Coronary artery (tissue), 2 donors: ENCODE results near the gene TBL1XR1.
A peak's percentile ranks its signal among the peaks of the same experiment; 100 is the strongest.

Experiments
- DNase-seq: peaks from one replicate; pipeline ENCODE4 v3.0.0-alpha.2; 2017; ENCODE audit warnings: low spot score
- H3K27ac ChIP-seq, 2 donors: fragments of 200-600 bp; sonication (generic); one replicate each; pipeline ENCODE4 v1.5.1; 2016 to 2019
- H3K4me3 ChIP-seq: fragments of 200-600 bp; sonication (generic); 2 replicates; pipeline ENCODE4 v1.5.1; 2016; ENCODE audit warnings: mild to moderate bottlenecking, moderate library complexity
- TF ChIP-seq, protein P1 (sequence below): fragments of 200-600 bp; sonication (generic); IDR thresholded peaks from one replicate; pipeline ENCODE4 v1.5.1; 2019; ENCODE audit warnings: antibody characterized with exemption

The TBL1XR1 gene

DNA sequence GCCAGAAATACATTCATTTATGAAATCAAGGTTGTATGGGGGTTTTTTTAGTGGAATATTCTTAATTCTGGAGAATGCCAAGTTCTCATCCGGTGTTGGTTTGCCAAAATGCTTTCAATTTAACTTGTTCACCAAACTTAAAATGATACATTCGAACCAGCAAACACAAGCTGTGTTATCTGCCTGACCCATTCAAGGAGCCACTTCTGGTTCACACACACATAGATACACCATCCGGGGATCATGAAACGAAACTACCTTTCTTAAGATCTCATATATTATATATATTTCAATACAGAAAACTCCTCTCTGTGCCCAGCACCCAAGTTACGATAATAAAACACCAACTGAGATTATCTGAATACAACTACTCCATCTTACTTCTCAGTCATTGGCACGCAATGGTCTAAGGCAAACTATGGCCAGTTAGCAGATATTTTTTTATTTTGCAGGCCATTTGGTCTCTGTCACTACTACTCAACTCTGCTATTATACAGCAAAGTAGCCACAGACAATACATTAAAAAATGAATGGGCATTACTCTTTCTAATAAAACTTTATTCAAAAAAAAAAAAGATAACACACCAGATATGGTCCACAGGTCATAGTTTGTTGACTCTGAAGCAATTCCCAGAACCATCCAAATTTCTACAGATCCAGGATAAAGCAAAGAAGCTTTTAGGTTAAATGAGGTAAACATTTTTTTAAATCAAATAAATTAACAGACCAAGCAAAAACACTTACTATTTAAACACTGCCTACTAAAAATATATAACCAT lies 89.6 kb downstream of the TBL1XR1 start:
- no peak overlapping the region for H3K27ac ChIP-seq
- TF ChIP-seq, protein P1, sequence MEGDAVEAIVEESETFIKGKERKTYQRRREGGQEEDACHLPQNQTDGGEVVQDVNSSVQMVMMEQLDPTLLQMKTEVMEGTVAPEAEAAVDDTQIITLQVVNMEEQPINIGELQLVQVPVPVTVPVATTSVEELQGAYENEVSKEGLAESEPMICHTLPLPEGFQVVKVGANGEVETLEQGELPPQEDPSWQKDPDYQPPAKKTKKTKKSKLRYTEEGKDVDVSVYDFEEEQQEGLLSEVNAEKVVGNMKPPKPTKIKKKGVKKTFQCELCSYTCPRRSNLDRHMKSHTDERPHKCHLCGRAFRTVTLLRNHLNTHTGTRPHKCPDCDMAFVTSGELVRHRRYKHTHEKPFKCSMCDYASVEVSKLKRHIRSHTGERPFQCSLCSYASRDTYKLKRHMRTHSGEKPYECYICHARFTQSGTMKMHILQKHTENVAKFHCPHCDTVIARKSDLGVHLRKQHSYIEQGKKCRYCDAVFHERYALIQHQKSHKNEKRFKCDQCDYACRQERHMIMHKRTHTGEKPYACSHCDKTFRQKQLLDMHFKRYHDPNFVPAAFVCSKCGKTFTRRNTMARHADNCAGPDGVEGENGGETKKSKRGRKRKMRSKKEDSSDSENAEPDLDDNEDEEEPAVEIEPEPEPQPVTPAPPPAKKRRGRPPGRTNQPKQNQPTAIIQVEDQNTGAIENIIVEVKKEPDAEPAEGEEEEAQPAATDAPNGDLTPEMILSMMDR, result no peak
- no peak for DNase-seq
- H3K4me3 ChIP-seq, result no peak overlapping the region

- Histone ChIP-seq H3K4me3 (no peak overlapping the region), H3K27ac (no peak overlapping the region)
- DNase-seq, result no peak
- TF ChIP-seq, protein P1, result no peak
These were observed 90.7 kb downstream of the TBL1XR1 start for GRCh38 chr3:177106594-177106993.

GRCh38 chr3:177106184-177106583 lies 91.1 kb downstream of the TBL1XR1 start:
- no peak for DNase-seq
- TF ChIP-seq, protein P1, result no peak
- H3K27ac ChIP-seq, result no peak overlapping the region
- no peak overlapping the region for H3K4me3 ChIP-seq

DNA sequence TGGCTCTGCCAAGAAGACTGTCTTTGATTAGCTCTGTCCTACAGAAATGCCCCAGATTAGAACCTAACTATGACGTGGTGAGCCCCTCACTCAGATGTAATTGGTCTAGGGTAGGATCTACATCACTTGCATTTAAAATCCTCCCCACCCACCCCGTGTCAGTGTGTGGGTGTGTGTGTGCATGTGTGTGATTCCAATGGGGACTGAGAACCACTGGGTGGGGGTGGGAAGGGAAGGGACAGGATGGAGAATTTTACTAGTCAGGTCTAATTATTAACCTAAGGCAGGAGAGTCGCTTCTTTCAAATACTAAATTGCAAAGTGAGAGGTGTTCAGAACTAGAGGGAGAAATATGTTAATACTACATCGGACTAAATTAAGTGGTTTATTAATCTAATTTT lies 91.7 kb downstream of the TBL1XR1 start:
- DNase-seq, result no peak
- Histone ChIP-seq H3K27ac (no peak overlapping the region), H3K4me3 (no peak overlapping the region)
- TF ChIP-seq, protein P1, result no peak

DNA sequence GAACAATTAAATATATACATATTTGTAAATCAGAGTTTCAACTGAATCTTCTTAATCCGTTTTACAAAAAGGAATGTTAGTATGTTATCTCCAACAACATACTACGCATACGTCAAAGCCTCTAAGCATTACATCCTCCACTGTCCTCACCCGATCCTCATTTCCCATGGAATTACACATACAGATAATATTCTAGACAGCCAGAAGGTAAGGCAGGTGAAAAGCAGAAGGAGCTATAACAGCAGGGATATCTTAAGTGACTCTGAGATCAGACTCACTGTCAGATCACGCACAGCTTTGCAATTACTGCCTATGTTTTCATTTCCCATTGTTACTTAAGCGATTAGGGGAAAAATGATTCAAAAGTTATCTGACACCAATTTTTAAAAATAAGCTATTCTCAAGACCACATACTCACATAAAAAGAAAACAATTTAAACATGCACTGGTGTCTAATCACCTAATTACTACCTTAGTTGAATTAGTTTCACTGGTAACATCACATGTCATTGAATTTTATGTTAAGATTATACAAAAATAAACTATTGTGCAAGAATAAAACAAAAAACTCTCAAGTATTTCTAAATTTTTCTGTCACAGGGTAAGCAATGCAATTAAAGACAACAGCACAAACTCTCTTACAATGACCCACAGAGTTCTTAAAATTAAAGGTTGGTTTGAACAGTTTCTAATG lies 92.8 kb downstream of the TBL1XR1 start:
- Histone ChIP-seq H3K27ac (no peak overlapping the region), H3K4me3 (no peak overlapping the region)
- TF ChIP-seq, protein P1, result no peak
- DNase-seq, result no peak

GRCh38 chr3:177102553-177102952 lies 94.7 kb downstream of the TBL1XR1 start:
- no peak for DNase-seq
- Histone ChIP-seq H3K4me3 (peak overlapping the region; percentile 9), H3K27ac (no peak overlapping the region)
- TF ChIP-seq, protein P1, result no peak

DNA sequence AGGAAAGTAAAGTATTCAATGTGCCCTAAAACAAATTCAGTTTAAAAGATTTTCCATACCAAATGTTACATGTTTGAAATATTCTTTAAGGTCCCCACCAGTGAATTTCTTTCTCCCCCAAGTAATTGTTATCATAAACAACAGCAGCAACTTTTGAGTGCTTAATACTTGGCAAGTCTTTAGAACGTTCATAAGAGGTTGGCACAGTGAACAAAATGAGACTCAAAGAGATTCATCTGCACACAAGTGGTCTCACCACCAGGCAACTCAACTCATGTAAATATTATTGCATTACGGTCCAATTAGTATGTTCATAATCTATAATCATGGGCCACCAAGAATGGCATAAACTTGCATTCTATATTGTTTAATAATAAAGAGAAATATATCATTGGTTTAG lies 98.7 kb downstream of the TBL1XR1 start:
- no peak overlapping the region for H3K27ac ChIP-seq
- DNase-seq, result no peak
- H3K4me3 ChIP-seq, result no peak overlapping the region
- TF ChIP-seq, protein P1, result no peak
